ENCODE results near the gene L3MBTL1.

The L3MBTL1 gene

GRCh38 chr20:43536041-43536816, 28.7 kb downstream of the L3MBTL1 start:
- DNase-seq = no peak

DNA sequence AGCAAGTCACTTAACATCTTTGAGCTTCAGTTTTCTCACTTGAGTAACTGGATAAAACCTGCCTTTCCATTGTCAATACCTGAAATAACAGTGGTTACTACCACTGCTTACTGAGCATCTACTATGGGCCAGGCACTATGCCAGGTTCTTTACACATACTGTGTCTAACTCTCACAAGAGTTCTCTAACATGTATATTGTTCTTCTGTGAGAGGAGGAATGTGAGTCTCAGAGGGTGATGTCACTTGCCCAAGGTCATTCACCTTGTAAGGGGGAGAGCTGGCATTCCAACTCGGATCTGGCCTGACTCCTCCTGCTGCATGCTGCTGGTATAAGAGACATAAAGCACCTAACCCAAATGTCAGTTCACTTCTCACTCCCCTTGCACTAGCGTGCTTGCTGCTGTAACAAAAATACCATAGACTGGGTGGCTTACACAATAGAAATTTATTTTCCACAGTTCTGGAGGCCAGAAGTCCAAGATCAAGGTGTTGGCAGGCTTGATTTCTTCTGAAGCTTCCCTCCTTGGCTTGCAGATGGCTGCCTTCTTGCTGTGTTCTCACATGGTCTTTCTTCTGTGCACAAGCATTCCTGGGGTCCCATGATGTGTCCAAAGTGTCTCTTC, 29.4 kb downstream of the L3MBTL1 start:
- no peak for DNase-seq

DNA sequence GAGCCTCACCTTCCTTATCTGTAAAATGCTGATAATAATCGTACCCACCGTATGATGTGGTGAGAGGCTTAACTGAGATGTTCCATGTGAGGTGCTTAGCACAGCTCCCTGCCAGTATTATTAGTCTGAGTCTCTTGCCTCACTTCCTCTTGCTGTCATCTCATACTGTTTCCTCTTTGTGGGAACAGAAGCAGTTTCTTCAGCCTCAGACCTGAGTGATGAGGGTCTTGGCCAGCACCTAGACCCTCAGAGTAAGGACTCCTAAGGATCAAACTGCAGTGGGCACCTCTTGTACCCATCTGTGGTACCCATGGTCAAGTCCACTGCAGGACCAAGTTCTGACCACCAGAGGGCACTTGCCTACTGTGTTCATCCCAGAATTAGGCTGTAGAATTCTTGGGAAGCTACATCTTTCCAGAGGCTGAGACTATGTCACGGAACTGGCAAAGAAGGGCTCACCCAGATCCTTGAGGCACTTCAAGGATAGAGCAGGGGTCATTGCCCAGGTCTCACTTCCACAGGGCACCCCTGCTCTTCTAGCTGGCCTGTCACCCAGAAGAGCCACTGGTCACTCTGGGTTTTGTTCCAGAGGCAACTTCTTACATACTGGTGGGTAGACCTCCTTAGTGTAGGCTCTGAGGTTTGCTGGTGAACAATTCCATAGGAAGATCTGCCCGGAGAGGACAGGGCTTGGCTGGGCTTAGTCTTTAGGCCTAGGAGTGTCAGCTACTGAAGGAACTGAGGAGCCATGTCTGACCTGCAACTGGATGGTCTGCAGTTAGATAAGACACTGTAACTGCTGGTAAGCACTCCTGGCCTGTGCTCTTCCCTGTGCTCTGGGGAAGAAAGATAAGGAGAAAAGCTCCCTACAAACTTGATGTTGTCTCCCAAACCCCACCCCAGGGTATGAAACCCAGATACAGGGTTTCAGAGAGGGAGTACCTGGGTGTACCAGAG, 30.7 kb downstream of the L3MBTL1 start:
- DNase-seq = peak; percentile 31 to 37

- no peak for DNase-seq
Measured at GRCh38 chr20:43538878-43539700, 31.6 kb downstream of the L3MBTL1 start.

GRCh38 chr20:43539975-43540672, 32.6 kb downstream of the L3MBTL1 start:
- no peak for DNase-seq

- no peak for DNase-seq
Measured at GRCh38 chr20:43540673-43541060, 33.2 kb downstream of the L3MBTL1 start.

GRCh38 chr20:43541214-43541613, 33.7 kb downstream of the L3MBTL1 start:
- no peak for DNase-seq

DNA sequence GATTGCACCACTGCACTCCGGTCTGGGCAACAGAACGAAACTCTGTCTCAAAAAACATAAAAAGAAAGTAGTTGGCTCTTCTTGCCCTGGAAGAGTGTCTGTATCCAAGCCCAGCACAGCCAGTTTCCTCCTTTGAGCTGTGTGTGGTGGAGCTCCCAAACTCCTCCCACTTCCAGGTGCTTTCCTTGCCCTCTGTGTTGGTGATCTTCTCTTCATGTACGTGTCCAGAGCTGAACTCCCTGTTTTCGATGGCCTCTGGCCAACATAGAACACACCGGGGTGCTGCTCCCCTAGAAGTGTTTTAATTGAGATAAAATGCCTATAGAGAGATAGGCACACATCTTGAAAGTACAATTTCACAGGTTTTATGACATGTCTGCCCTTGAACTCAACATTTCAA, 34.7 kb downstream of the L3MBTL1 start:
- DNase-seq = no peak

- no peak for DNase-seq
Measured at GRCh38 chr20:43542674-43543073, 35.2 kb downstream of the L3MBTL1 start.

- DNase-seq = no peak
Measured at GRCh38 chr20:43543138-43543537, 35.6 kb downstream of the L3MBTL1 start.

DNA sequence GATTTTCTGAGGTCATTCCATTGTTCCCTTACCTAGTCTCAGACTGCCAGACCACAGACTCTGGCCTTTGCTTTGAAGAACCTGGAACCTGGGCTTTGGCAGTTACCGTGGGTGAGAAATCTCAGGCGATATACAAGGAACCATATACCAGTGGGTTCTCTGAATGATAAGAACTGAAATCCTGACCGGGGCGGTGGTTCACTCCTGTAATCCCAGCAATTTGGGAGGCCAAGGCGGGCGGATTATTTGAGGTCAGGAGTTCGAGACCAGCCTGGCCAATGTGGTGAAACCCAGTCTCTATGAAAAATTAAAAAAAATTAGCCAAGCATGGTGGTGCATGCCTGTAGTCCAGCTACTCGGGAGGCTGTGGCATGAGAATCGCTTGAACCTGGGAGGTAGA, 37.0 kb downstream of the L3MBTL1 start:
- no peak for DNase-seq

DNA sequence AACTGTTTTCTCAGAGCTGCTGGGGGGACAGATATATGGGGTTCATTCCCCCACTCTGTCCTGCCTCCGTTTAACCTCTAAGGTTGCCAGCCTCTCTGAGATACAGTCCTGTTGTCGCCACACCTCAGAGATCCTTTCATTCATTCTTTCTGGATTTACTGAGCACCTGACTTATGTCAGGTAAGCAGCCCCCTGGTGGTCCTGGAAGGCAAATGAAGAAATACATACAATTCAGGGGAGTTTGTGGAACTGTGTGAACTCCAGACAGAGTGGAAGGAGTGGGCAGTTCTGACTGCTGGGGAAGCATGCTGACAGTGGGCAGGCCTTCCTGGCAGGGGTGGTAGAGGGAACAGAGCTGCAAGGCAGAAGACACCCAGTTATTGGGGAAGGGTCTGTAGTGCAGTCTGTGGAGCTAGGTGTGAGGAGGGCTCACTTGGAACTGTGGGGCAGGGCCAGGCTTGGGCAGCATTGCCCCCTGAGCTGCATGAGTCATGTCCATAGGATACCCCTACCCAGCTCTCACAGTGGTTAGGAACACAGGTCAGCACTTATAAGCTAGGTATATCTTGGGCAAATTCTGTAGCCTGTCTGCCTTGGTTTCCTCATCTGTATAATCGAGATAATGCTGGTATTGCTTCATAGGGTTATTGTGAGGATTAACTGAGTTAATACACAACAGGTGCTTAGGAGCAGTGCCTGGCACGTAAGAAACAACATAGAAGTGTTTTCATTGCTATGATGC, 38.5 kb downstream of the L3MBTL1 start:
- DNase-seq = no peak

DNA sequence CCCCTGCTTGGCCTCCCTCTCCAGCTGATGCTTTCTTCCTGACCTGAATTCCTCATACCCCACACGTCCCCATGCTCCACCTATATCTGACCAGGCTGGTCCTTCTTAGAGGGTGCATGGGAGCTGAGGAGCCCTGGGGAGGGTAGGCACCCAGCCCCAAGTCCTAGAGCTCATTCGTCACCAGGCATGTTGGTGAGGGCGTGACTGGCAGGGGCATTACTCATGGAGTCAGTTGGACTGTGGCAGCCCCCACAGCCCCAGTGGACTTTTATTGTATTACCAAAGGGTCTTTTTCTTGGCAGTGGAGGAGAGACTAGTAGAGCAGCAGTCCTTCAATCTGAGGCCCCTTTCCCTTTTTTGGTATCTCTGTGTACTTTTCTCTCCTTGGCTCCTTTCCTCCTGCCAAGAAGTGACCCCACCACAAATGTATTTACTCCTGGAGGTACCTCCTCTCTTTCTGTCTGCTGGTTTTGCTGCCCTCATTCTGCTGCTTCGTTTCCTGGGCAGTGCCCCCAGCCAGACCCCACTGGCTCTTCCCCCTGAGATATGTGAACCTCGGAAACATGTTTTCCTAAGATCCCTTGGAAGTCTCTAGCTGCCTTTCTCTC, 40.9 kb downstream of the L3MBTL1 start:
- DNase-seq = no peak

GRCh38 chr20:43549416-43550065, 42.0 kb downstream of the L3MBTL1 start:
- DNase-seq = no peak

- no peak for DNase-seq
Measured at GRCh38 chr20:43550456-43550855, 43.0 kb downstream of the L3MBTL1 start.

GRCh38 chr20:43554369-43554768, 46.9 kb downstream of the L3MBTL1 start:
- DNase-seq = no peak

- DNase-seq = no peak
Measured at GRCh38 chr20:43558412-43559146, 51.1 kb downstream of the L3MBTL1 start, which contains the start of gene SGK2. SGK2 (plus strand) TSS chr20:43559027; CDS start chr20:43566496, 7,469 bp downstream.

DNA sequence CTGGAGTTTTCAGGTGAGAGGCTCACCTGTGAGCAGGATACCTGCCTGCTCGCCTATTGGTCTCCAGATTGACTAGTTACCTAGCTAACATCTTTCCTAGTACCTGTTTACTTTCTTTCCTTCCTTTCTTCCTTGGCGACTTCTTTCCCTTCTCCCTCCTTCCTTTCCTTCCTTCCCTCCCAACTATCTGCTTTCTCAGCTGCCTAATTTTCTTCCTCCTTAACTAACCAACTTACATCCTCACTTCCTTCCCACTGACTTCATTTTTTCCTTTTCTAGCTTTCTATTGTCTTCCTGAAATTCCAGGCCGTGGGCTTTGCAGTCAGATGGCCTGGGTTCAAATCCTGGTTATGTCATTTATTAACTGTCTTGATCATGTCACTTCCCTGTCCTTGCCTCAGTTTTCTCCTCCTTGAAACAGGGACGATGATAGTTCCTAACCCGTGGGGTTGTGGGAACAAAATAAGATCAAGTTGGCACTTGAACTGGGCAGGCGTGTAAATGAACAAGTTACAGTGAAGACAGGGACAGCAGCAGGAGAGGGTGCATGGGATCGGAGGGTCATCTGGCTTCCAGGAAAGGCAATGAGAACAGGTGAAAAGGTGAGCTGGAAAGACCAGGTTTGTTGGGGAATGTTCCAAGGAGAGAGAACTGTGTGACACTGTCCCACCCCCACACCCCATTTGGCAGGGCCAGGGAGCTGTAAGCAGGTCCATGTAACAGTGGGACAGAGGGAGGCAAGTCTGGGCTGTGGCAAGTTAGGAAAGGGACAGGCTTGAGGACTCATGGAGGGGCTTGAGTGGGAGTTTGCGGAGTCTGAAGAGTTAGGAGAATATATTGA, 51.9 kb downstream of the L3MBTL1 start:
- no peak for DNase-seq
